ENCODE results near the gene MDM4.

The MDM4 gene

GRCh38 chr1:204528241-204528640 is 12.0 kb downstream of the MDM4 start:
- DNase-seq (ENCODE audit: insufficient read length, low spot score) (no peak), FAIRE-seq (no peak)
- TF ChIP-seq PAX5 (IDR thresholded peaks at IDR 0.05; ENCODE audit: insufficient read depth, low read length, severe bottlenecking) (no peak), POU2F2 (IDR thresholded peaks at IDR 0.05; ENCODE audit: low read depth, low read length) (no peak), TAF1 (IDR thresholded peaks at IDR 0.05; ENCODE audit: low read depth, low read length) (no peak), POLR2A (IDR thresholded peaks at IDR 0.05; ENCODE audit: low read depth, low read length) (no peak), POLR2AphosphoS5 (IDR thresholded peaks at IDR 0.05; ENCODE audit: low read depth, low read length) (no peak), SPI1 (IDR thresholded peaks at IDR 0.05; ENCODE audit: low read depth, low read length) (no peak)

- FAIRE-seq (no peak), DNase-seq (ENCODE audit: insufficient read length, low spot score) (no peak)
- TF ChIP-seq TAF1 (IDR thresholded peaks at IDR 0.05; ENCODE audit: low read depth, low read length) (no peak), SPI1 (IDR thresholded peaks at IDR 0.05; ENCODE audit: low read depth, low read length) (no peak), POU2F2 (IDR thresholded peaks at IDR 0.05; ENCODE audit: low read depth, low read length) (no peak), POLR2AphosphoS5 (IDR thresholded peaks at IDR 0.05; ENCODE audit: low read depth, low read length) (no peak), PAX5 (IDR thresholded peaks at IDR 0.05; ENCODE audit: insufficient read depth, low read length, severe bottlenecking) (no peak), POLR2A (IDR thresholded peaks at IDR 0.05; ENCODE audit: low read depth, low read length) (no peak)
Measured at GRCh38 chr1:204528677-204529076, 12.5 kb downstream of the MDM4 start.

GRCh38 chr1:204529371-204529895 is 13.2 kb downstream of the MDM4 start:
- no peak for TF ChIP-seq PAX5 (IDR thresholded peaks at IDR 0.05; ENCODE audit: insufficient read depth, low read length, severe bottlenecking)
- TF ChIP-seq SPI1 (IDR thresholded peaks at IDR 0.05; ENCODE audit: low read depth, low read length) = no peak
- TF ChIP-seq POU2F2 (IDR thresholded peaks at IDR 0.05; ENCODE audit: low read depth, low read length) = no peak
- no peak for TF ChIP-seq POLR2AphosphoS5 (IDR thresholded peaks at IDR 0.05; ENCODE audit: low read depth, low read length)
- DNase-seq (ENCODE audit: insufficient read length, low spot score) = no peak
- FAIRE-seq = no peak

- FAIRE-seq = peak; percentile 84
- peak; percentile 99 for TF ChIP-seq SPI1 (IDR thresholded peaks at IDR 0.05; ENCODE audit: low read depth, low read length)
- no peak for TF ChIP-seq POU2F2 (IDR thresholded peaks at IDR 0.05; ENCODE audit: low read depth, low read length)
- no peak for TF ChIP-seq TAF1 (IDR thresholded peaks at IDR 0.05; ENCODE audit: low read depth, low read length)
- peak; percentile 44 for TF ChIP-seq PAX5 (IDR thresholded peaks at IDR 0.05; ENCODE audit: insufficient read depth, low read length, severe bottlenecking)
- TF ChIP-seq POLR2AphosphoS5 (IDR thresholded peaks at IDR 0.05; ENCODE audit: low read depth, low read length) = no peak
- no peak for TF ChIP-seq POLR2A (IDR thresholded peaks at IDR 0.05; ENCODE audit: low read depth, low read length)
- no peak for DNase-seq (ENCODE audit: insufficient read length, low spot score)
Measured at GRCh38 chr1:204530932-204531331, 14.7 kb downstream of the MDM4 start.

- no peak for TF ChIP-seq PAX5 (IDR thresholded peaks at IDR 0.05; ENCODE audit: insufficient read depth, low read length, severe bottlenecking)
- TF ChIP-seq SPI1 (IDR thresholded peaks at IDR 0.05; ENCODE audit: low read depth, low read length) = no peak
- TF ChIP-seq POLR2A (IDR thresholded peaks at IDR 0.05; ENCODE audit: low read depth, low read length) = no peak
- TF ChIP-seq TAF1 (IDR thresholded peaks at IDR 0.05; ENCODE audit: low read depth, low read length) = no peak
- no peak for TF ChIP-seq POU2F2 (IDR thresholded peaks at IDR 0.05; ENCODE audit: low read depth, low read length)
- TF ChIP-seq POLR2AphosphoS5 (IDR thresholded peaks at IDR 0.05; ENCODE audit: low read depth, low read length) = no peak
- DNase-seq (ENCODE audit: insufficient read length, low spot score) (no peak), FAIRE-seq (no peak)
Measured at GRCh38 chr1:204532832-204533231, 16.6 kb downstream of the MDM4 start.

GRCh38 chr1:204541626-204542025 is 25.4 kb downstream of the MDM4 start:
- TF ChIP-seq POLR2AphosphoS5 (IDR thresholded peaks at IDR 0.05; ENCODE audit: low read depth, low read length) = no peak
- no peak for TF ChIP-seq PAX5 (IDR thresholded peaks at IDR 0.05; ENCODE audit: insufficient read depth, low read length, severe bottlenecking)
- no peak for TF ChIP-seq TAF1 (IDR thresholded peaks at IDR 0.05; ENCODE audit: low read depth, low read length)
- TF ChIP-seq POU2F2 (IDR thresholded peaks at IDR 0.05; ENCODE audit: low read depth, low read length) = no peak
- no peak for TF ChIP-seq SPI1 (IDR thresholded peaks at IDR 0.05; ENCODE audit: low read depth, low read length)
- no peak for TF ChIP-seq POLR2A (IDR thresholded peaks at IDR 0.05; ENCODE audit: low read depth, low read length)

GRCh38 chr1:204544321-204544720 is 28.1 kb downstream of the MDM4 start:
- TF ChIP-seq TAF1 (IDR thresholded peaks at IDR 0.05; ENCODE audit: low read depth, low read length) (no peak), POLR2A (IDR thresholded peaks at IDR 0.05; ENCODE audit: low read depth, low read length) (no peak), PAX5 (IDR thresholded peaks at IDR 0.05; ENCODE audit: insufficient read depth, low read length, severe bottlenecking) (no peak), POU2F2 (IDR thresholded peaks at IDR 0.05; ENCODE audit: low read depth, low read length) (no peak), SPI1 (IDR thresholded peaks at IDR 0.05; ENCODE audit: low read depth, low read length) (no peak), POLR2AphosphoS5 (IDR thresholded peaks at IDR 0.05; ENCODE audit: low read depth, low read length) (no peak)
- FAIRE-seq = peak; percentile 66
- no peak for DNase-seq (ENCODE audit: insufficient read length, low spot score)

More at GRCh38 chr1:204541626-204542025, 25.4 kb downstream of the MDM4 start:
- DNase-seq (ENCODE audit: insufficient read length, low spot score) (no peak), FAIRE-seq (no peak)

GRCh38 chr1:204545202-204545601 is 29.0 kb downstream of the MDM4 start:
- FAIRE-seq (no peak), DNase-seq (ENCODE audit: insufficient read length, low spot score) (no peak)
- TF ChIP-seq TAF1 (IDR thresholded peaks at IDR 0.05; ENCODE audit: low read depth, low read length) (no peak), POU2F2 (IDR thresholded peaks at IDR 0.05; ENCODE audit: low read depth, low read length) (no peak), PAX5 (IDR thresholded peaks at IDR 0.05; ENCODE audit: insufficient read depth, low read length, severe bottlenecking) (no peak), SPI1 (IDR thresholded peaks at IDR 0.05; ENCODE audit: low read depth, low read length) (no peak), POLR2A (IDR thresholded peaks at IDR 0.05; ENCODE audit: low read depth, low read length) (no peak), POLR2AphosphoS5 (IDR thresholded peaks at IDR 0.05; ENCODE audit: low read depth, low read length) (no peak)

GRCh38 chr1:204545881-204546280 is 29.7 kb downstream of the MDM4 start:
- TF ChIP-seq POLR2A (IDR thresholded peaks at IDR 0.05; ENCODE audit: low read depth, low read length) (no peak), POU2F2 (IDR thresholded peaks at IDR 0.05; ENCODE audit: low read depth, low read length) (no peak), TAF1 (IDR thresholded peaks at IDR 0.05; ENCODE audit: low read depth, low read length) (no peak), SPI1 (IDR thresholded peaks at IDR 0.05; ENCODE audit: low read depth, low read length) (no peak), POLR2AphosphoS5 (IDR thresholded peaks at IDR 0.05; ENCODE audit: low read depth, low read length) (no peak), PAX5 (IDR thresholded peaks at IDR 0.05; ENCODE audit: insufficient read depth, low read length, severe bottlenecking) (no peak)
- no peak for FAIRE-seq

GRCh38 chr1:204548265-204548664 is 32.1 kb downstream of the MDM4 start:
- FAIRE-seq (no peak), DNase-seq (ENCODE audit: insufficient read length, low spot score) (no peak)
- TF ChIP-seq SPI1 (IDR thresholded peaks at IDR 0.05; ENCODE audit: low read depth, low read length) (no peak), POLR2AphosphoS5 (IDR thresholded peaks at IDR 0.05; ENCODE audit: low read depth, low read length) (no peak), PAX5 (IDR thresholded peaks at IDR 0.05; ENCODE audit: insufficient read depth, low read length, severe bottlenecking) (no peak), POU2F2 (IDR thresholded peaks at IDR 0.05; ENCODE audit: low read depth, low read length) (no peak), POLR2A (IDR thresholded peaks at IDR 0.05; ENCODE audit: low read depth, low read length) (no peak), TAF1 (IDR thresholded peaks at IDR 0.05; ENCODE audit: low read depth, low read length) (no peak)

More at GRCh38 chr1:204545881-204546280, 29.7 kb downstream of the MDM4 start:
- no peak for DNase-seq (ENCODE audit: insufficient read length, low spot score)

Measured in GM12891 (cell line).